ENCODE results near the gene LRRN2. TPM values are rescaled to one million over a fixed set of nuclear protein-coding genes. Genes with fewer than 3 reads are reported as not detected.
"Not testable (repeated sequence)": the region's sequence is repeated elsewhere in the genome, so short reads cannot be mapped to it uniquely, and the experiment has no call there.

The LRRN2 gene
- total RNA-seq, 3 donors from 2014 or later = not detected

DNA sequence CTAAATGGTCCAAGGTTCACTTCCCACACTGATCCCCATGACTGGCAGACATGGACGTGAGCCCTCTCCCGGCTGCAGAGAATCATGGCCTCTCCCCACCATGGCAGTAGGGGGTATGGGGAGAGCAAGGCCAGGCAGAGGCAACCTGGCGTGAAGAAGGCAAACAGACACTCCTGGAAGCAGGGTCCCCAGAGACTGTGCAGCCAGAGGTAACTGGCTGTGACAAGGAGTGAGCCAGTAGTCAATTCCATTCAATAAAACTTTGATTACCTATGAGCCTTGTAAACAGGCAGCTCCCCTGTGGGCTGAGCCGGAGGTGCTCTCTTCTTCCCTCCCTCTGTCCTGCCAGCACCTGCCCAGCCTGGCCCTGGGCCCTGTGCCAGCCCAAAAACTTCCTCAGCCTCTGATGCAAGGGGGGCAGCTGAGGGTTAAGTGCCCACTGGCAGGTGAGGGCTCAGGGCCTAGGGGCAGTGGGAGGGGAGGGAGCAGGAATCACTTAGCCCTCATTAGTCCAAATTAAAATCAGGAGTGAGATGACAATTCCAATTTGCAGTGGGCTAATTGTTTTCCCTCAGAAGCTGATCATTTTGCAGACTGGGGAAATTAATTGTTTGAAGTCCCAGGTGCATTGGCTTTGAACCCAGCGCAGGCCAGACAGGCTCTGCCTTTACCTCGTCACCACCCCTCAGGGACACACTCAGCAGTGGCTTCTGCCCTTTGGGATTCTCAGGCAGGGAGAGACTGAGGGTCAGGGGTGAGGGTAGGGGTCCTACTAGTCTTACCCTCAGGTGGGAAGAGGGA lies 35.6 kb downstream of the LRRN2 start:
- DNase-seq (no peak), ATAC-seq (no peak)
- H3K27me3 Mint-ChIP-seq (ENCODE audit: low read depth) = peaks cover 9% of the 10 kb centered on the region
- H3K9me3 Mint-ChIP-seq = no peaks in the 10 kb centered on the region
- H3K4me3 Mint-ChIP-seq = no peak overlapping the region
- no peaks in the 10 kb centered on the region for H3K36me3 Mint-ChIP-seq (ENCODE audit: insufficient read depth)
- H3K4me1 Mint-ChIP-seq (ENCODE audit: low read depth) = no peaks in the 10 kb centered on the region

DNA sequence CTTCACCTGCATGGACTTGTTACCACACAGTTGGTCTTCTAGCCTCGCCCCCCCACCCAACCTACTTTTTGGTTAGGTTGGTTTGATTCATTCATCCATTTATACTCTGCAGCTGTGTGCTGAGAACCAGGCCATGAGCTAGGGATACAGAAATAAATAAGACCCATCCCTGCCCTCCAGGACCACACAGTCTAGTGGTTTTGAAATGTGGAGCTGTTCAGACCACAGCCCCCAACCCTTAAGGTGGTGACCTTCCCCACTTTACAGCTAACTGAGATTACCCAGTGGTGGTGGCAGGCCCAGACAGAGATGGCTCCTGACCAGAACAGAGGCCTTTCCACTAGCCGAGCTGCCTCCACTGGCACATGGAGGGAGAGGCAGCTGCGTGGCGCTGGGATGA lies 37.0 kb downstream of the LRRN2 start:
- H3K4me3 Mint-ChIP-seq = no peak overlapping the region
- no peaks in the 10 kb centered on the region for H3K4me1 Mint-ChIP-seq (ENCODE audit: low read depth)
- no peak for ATAC-seq
- H3K27me3 Mint-ChIP-seq (ENCODE audit: low read depth) = peaks cover 14% of the 10 kb centered on the region
- no peaks in the 10 kb centered on the region for H3K36me3 Mint-ChIP-seq (ENCODE audit: insufficient read depth)
- H3K9me3 Mint-ChIP-seq = no peaks in the 10 kb centered on the region
- DNase-seq = no peak

DNA sequence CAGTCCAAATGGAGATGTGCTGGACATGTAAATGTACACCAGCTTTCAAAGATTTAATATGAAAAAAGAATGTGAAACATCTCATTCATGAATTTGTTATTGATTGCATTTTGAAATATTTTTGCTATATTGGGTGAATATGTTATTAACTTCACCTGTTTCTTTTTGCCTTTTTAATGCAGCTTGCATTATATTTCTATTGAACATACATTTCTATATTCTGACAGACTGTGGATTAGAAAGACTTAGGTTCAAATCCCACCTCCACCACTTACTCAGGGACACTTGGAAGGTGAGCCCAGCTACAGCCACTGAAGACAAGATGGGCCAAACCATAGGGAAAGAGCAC lies 37.8 kb downstream of the LRRN2 start:
- Mint-ChIP-seq H3K27me3 (ENCODE audit: low read depth) (peaks cover 12% of the 10 kb centered on the region), H3K36me3 (ENCODE audit: insufficient read depth) (no peaks in the 10 kb centered on the region), H3K9me3 (no peaks in the 10 kb centered on the region), H3K4me1 (ENCODE audit: low read depth) (no peaks in the 10 kb centered on the region), H3K4me3 (no peak overlapping the region)
- DNase-seq = no peak
- no peak for ATAC-seq

DNA sequence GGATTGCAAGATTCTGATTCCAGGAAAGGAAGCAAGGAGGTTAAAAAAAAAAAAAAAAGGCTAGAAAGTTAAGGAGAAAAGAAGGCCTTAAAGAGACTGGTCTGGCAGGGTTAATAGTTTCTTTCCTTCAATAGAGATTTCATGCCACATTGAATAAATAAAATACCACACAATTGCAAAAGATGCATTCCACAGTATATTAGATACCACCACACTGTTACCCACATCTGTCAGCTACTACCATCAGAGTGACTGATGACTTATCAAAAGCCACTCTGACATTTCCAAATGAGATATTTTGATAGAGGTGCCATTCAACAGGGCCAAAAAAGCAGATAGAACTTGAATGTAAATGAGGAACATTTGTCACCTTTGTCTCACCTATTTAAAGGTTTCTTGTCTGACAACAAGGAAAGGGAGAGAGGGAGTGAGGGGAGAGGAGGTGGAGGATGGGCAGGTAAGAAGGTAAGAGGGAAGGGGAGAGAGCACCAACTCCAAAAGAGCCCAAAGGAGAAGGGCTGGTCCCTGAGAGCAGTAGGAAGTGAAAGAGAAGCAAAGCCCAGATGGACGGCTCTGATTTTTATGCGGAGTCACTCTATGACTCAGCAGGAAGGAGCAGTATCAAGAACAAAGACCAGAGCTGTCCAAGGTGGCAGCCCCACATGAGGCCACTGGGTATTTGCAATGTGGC lies 38.3 kb downstream of the LRRN2 start:
- Mint-ChIP-seq H3K27me3 (ENCODE audit: low read depth) (peaks cover 12% of the 10 kb centered on the region), H3K9me3 (no peaks in the 10 kb centered on the region), H3K4me3 (no peak overlapping the region), H3K36me3 (ENCODE audit: insufficient read depth) (no peaks in the 10 kb centered on the region), H3K4me1 (ENCODE audit: low read depth) (no peaks in the 10 kb centered on the region)
- DNase-seq = no peak
- ATAC-seq = no peak

DNA sequence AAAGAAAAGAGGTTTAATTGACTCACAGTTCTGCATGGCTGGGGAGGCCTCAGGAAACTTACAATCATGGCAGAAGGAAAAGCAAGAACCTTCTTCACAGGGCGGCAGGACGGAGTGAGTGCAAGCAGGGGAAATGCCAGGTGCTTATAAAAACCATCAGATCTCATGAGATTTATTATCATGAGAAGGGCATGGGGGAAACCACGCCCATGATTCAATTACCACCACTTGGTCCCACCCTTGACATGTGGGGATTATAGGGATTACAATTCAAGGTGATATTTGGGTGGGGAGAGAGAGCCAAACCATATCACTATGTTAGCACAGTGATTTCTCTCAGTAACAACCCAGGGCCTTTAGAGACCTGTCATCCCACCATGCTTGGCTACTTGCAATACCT lies 39.9 kb downstream of the LRRN2 start:
- DNase-seq = no peak
- no peak overlapping the region for H3K4me3 Mint-ChIP-seq
- peaks cover 9% of the 10 kb centered on the region for H3K27me3 Mint-ChIP-seq (ENCODE audit: low read depth)
- no peak for ATAC-seq
- H3K4me1 Mint-ChIP-seq (ENCODE audit: low read depth) = no peaks in the 10 kb centered on the region
- H3K36me3 Mint-ChIP-seq (ENCODE audit: insufficient read depth) = no peaks in the 10 kb centered on the region
- no peaks in the 10 kb centered on the region for H3K9me3 Mint-ChIP-seq

DNA sequence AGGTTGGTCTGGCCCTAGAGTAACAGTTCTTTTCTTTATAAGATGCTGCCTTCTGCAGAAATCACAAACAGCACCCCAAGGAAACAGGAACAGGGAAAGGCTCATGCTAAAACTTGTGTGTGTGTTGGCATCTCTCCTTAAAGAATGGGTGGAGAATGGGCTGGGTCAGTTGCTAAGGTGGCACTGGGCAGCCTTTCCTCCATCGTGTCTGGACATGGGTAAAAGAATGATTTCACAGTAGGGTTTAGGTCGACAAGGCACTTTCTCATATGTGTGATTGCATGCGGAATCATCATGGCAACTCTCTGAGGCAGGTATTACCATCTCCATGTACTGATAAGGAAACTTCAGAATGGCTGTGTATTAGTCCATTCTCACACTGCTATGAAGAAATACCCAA lies 40.3 kb downstream of the LRRN2 start:
- Mint-ChIP-seq H3K4me3 (no peak overlapping the region), H3K4me1 (ENCODE audit: low read depth) (no peaks in the 10 kb centered on the region), H3K27me3 (ENCODE audit: low read depth) (peaks cover 9% of the 10 kb centered on the region), H3K9me3 (no peaks in the 10 kb centered on the region), H3K36me3 (ENCODE audit: insufficient read depth) (no peaks in the 10 kb centered on the region)
- ATAC-seq (no peak), DNase-seq (no peak)

DNA sequence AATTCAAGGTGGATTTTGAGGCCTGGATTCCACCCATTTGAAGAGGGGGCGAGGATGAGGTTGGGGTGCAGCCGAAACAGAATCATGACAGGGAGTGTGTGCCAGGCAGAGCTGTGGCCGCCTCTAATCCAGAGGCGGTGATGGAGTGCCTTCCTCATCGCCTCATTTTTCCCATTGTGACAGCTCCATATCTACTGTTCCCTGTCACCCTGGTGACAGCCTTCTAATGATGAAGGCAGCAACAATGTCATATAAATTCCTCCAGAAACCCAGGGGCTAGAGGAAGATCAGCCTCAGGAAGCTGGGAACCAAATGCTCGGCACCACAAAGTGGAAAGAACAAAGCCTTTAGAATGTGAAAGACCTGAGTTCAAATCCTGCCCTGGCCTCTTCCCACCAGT lies 42.0 kb downstream of the LRRN2 start:
- DNase-seq (no peak), ATAC-seq (no peak)

DNA sequence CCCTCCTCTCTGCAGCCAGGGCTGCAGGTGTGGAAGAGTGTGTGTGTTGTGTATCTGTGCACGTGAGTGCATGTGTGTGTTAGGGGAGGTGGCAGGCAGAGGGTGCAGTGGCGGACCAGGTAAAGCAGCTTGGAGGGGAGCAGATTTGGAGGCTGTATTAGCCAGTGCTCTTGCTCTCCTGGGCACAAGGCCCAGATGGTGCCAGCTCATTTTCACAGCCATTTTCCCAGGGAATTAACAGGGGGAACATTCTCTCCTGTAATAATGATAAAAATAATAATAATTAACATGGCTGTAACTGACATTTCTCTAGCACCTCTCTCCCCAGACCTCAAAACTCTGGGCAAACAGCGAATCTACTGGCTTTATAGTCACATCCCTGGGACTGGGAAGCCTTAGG lies 43.6 kb downstream of the LRRN2 start:
- DNase-seq (no peak), ATAC-seq (no peak)
- Mint-ChIP-seq H3K4me3 (no peak overlapping the region), H3K36me3 (ENCODE audit: insufficient read depth) (peaks cover 1% of the 10 kb centered on the region), H3K4me1 (ENCODE audit: low read depth) (no peaks in the 10 kb centered on the region), H3K27me3 (ENCODE audit: low read depth) (peaks cover 9% of the 10 kb centered on the region), H3K9me3 (no peaks in the 10 kb centered on the region)

More for the DNA sequence above, 42.0 kb downstream of the LRRN2 start:
- Mint-ChIP-seq H3K4me3 (no peak overlapping the region), H3K9me3 (no peaks in the 10 kb centered on the region), H3K4me1 (ENCODE audit: low read depth) (no peaks in the 10 kb centered on the region), H3K36me3 (ENCODE audit: insufficient read depth) (peaks cover 1% of the 10 kb centered on the region), H3K27me3 (ENCODE audit: low read depth) (peaks cover 9% of the 10 kb centered on the region)

DNA sequence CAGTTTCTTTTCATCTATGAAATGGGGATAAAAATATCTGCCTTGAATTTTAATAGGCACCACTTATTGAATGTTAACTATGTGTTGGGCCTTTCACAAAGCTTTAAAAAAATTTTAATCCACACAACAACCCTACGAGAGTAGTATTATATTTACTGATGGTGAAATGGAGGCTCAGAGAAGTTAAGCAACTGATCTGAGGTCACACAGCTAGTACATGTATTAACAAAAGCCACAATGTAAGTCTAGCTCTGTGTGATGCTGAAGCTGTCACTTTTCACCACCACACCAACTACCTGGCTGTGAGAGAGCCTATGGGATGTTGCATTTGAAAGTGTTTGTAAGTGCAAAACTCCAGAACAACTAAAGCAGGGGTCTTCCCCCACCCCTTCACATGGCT lies 44.1 kb downstream of the LRRN2 start:
- H3K27me3 Mint-ChIP-seq (ENCODE audit: low read depth) = peaks cover 9% of the 10 kb centered on the region
- ATAC-seq (no peak), DNase-seq (no peak)
- H3K9me3 Mint-ChIP-seq = no peaks in the 10 kb centered on the region
- no peaks in the 10 kb centered on the region for H3K4me1 Mint-ChIP-seq (ENCODE audit: low read depth)
- no peak overlapping the region for H3K4me3 Mint-ChIP-seq
- H3K36me3 Mint-ChIP-seq (ENCODE audit: insufficient read depth) = peaks cover 1% of the 10 kb centered on the region

DNA sequence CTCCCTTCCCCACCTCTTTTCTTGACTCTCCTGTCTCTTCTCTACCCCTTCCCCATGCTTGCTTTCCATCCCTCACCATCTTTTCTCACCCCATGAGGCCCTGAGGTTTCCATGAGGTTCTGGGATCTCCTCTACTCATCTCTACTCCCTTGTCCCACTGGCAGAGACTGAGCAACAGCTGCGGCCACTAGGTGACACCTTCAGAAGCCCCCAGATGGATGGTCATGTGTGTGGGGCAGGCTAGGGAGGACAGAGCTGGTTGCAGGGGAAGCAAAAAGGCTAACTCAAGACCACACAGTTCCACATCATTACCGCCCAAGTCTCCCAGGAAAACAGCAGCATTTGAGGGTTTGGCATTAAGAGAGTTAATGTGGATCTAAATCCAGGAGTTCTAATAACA lies 45.0 kb downstream of the LRRN2 start:
- H3K9me3 Mint-ChIP-seq = no peaks in the 10 kb centered on the region
- DNase-seq (no peak), ATAC-seq (no peak)
- no peaks in the 10 kb centered on the region for H3K4me1 Mint-ChIP-seq (ENCODE audit: low read depth)
- H3K4me3 Mint-ChIP-seq = no peak overlapping the region
- H3K27me3 Mint-ChIP-seq (ENCODE audit: low read depth) = peaks cover 10% of the 10 kb centered on the region
- H3K36me3 Mint-ChIP-seq (ENCODE audit: insufficient read depth) = peaks cover 1% of the 10 kb centered on the region

DNA sequence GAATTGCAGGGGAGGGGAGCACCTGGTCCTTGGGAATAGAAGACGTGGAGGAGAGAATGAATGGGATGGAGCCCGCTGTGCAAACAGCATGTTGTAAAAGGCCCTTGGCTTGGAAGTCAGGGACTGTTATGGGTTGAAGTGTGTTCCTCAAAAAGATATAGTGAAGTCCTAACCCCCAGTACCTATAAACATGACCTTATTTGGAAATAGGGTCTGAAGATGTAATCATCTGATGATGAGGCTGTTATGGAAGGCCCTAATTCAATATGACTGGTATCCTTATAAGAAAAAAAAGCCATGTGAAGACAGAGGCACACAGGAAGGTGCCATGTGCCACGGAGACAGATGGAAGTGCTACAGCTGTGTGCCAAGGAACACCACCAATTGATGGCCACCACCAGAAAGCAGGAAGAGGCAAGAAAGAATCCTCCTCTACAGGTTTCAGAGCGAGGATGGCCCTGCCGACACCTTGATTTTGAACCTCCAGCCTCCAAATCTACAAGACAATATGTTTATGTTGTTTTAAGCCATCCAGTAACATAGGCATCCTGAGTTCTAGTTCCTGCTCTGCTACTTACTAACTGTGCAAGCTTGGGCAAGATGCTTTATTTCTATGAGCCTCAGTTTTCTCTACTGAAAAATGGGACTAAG lies 51.2 kb downstream of the LRRN2 start:
- no peak for ATAC-seq
- H3K27me3 Mint-ChIP-seq (ENCODE audit: low read depth) = peaks cover 33% of the 10 kb centered on the region
- H3K36me3 Mint-ChIP-seq (ENCODE audit: insufficient read depth) = no peaks in the 10 kb centered on the region
- H3K9me3 Mint-ChIP-seq = no peaks in the 10 kb centered on the region
- DNase-seq = no peak
- no peak overlapping the region for H3K4me3 Mint-ChIP-seq
- H3K4me1 Mint-ChIP-seq (ENCODE audit: low read depth) = no peaks in the 10 kb centered on the region

DNA sequence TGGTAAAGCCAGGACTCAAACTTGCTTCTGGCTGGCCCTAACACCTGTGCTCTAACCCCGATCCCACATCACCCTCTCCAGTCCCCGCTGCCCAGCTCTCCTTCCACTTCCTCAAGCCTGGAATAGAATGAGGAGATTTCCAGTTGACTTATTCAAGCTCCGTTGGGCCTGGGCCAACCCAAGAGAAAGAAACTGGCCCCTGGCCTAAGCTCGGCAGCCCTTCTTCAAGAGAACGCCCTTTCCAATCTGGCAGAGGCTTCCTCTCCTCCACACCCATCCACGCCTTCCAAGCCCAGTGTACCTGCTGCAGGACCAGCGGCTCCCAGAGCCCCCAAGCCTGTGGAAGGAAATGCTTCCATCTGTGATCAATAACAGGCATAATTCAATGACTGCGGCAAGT lies 51.9 kb downstream of the LRRN2 start:
- H3K4me1 Mint-ChIP-seq (ENCODE audit: low read depth) = no peaks in the 10 kb centered on the region
- ATAC-seq (no peak), DNase-seq (no peak)
- no peak overlapping the region for H3K4me3 Mint-ChIP-seq
- H3K27me3 Mint-ChIP-seq (ENCODE audit: low read depth) = peaks cover 37% of the 10 kb centered on the region
- H3K9me3 Mint-ChIP-seq = no peaks in the 10 kb centered on the region
- H3K36me3 Mint-ChIP-seq (ENCODE audit: insufficient read depth) = no peaks in the 10 kb centered on the region

DNA sequence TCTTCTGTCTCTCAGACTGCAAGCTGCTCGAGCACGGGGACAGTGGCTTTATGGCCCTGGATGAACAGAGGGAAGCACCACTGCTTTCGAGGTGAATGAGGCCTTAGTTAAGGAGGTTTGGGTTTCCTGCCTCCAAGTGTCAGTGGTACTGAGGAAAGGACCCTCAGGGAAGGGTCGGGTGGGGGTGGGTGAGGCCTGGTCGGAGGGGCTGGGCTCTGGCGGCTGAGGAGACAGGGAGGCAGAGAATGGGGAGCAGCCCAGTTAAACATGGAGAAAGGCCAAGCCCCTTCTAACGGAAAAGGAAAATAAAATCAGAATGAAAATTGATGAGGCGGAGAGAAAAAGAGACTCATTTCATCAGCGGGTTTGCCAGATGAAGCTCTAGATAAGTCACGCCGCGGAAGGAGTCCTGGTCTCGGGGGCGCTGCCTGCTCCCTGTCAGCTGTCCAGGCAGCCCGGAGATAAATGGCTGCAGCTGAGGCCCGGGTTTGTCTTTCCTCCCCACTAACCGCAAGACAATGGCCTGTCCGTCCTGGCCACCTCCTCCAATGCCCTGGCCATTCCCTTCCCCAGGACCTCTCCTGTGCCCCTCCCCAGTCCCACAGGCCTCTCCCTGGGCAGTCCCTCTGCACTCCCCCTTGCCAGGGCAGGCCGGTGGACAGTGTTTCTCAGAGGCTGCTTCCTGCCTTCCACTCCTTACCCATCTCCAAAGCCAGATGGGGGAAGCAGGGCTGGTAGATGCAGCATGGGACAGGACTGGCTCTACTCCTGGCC lies 55.2 kb downstream of the LRRN2 start:
- ATAC-seq = no peak

DNA sequence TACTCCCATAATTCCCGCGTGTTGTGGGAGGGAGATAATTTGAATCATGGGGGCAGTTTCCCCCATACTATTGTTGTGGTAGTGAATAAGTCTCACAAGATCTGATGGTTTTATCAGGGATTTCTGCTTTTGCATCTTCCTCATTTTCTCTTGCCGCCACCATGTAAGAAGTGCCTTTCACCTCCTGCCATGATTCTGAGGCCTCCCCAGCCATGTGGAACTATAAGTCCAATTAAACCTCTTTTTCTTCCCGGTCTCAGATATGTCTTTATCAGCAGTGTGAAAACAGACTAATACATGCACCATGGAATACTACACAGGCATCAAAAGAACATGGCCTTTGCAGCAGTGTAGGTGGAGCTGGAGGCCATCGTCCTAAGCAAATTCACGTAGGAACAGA lies 56.1 kb downstream of the LRRN2 start:
- H3K9me3 Mint-ChIP-seq; ATAC-seq; H3K4me3 Mint-ChIP-seq; H3K4me1 Mint-ChIP-seq (ENCODE audit: low read depth); DNase-seq; H3K36me3 Mint-ChIP-seq (ENCODE audit: insufficient read depth): not testable (repeated sequence)
- peaks cover 30% of the 10 kb centered on the region for H3K27me3 Mint-ChIP-seq (ENCODE audit: low read depth)

More for the DNA sequence above, 55.2 kb downstream of the LRRN2 start:
- Mint-ChIP-seq H3K4me3 (no peak overlapping the region), H3K27me3 (ENCODE audit: low read depth) (peaks cover 32% of the 10 kb centered on the region), H3K4me1 (ENCODE audit: low read depth) (no peaks in the 10 kb centered on the region), H3K36me3 (ENCODE audit: insufficient read depth) (no peaks in the 10 kb centered on the region), H3K9me3 (no peaks in the 10 kb centered on the region)
- no peak for DNase-seq
